Glutamatergic neuron (in vitro differentiated cells): Measurements from ENCODE around the gene TRAK2. TPM values are rescaled to one million over a fixed set of nuclear protein-coding genes. Genes with fewer than 3 reads are reported as not detected.
"Not testable (repeated sequence)": the region's sequence is repeated elsewhere in the genome, so short reads cannot be mapped to it uniquely, and the experiment has no call there.

Experiments used
- DNase-seq: peaks from one replicate; pipeline ENCODE4 v3.0.0; 2022
- H3K27ac Mint-ChIP-seq: one replicate; pipeline ENCODE4 v1.8.0; 2020; ENCODE audit warnings: mild to moderate bottlenecking, mixed read lengths, inconsistent platforms; ENCODE audit not compliant: unreplicated experiment
- H3K27me3 Mint-ChIP-seq: one replicate; pipeline ENCODE4 v1.8.0; 2020; ENCODE audit warnings: mild to moderate bottlenecking, moderate library complexity, mixed read lengths, inconsistent platforms; ENCODE audit not compliant: unreplicated experiment
- H3K36me3 Mint-ChIP-seq: one replicate; pipeline ENCODE4 v1.8.0; 2020; ENCODE audit warnings: mild to moderate bottlenecking, mixed read lengths, inconsistent platforms; ENCODE audit not compliant: unreplicated experiment
- H3K4me1 Mint-ChIP-seq: one replicate; pipeline ENCODE4 v1.8.0; 2020; ENCODE audit warnings: mild to moderate bottlenecking, low read depth, mixed read lengths, inconsistent platforms; ENCODE audit not compliant: unreplicated experiment
- H3K4me3 Mint-ChIP-seq: one replicate; pipeline ENCODE4 v1.8.0; 2020; ENCODE audit warnings: mild to moderate bottlenecking, mixed read lengths, inconsistent platforms; ENCODE audit not compliant: unreplicated experiment
- H3K9me3 Mint-ChIP-seq: one replicate; pipeline ENCODE4 v1.8.0; 2020; ENCODE audit warnings: mild to moderate bottlenecking, moderate library complexity, mixed read lengths, inconsistent platforms; ENCODE audit not compliant: unreplicated experiment
- CTCF ChIP-seq: fragments of 200-600 bp; sonication (generic); IDR thresholded peaks from one replicate; pipeline ENCODE4 v1.5.0; 2021; ENCODE audit not compliant: partially characterized antibody, unreplicated experiment
- total RNA-seq: library from RNA; stranded (reverse); fragmentation: NEBNext Ultra II Directional; extraction: Animal tissue kit (Norgen Biotek cat#: 25700); gene quantifications from one replicate; pipeline ENCODE4 v1.2.1, GENCODE V29; 2021; ENCODE audit not compliant: unreplicated experiment

TRAK2 gene
- total RNA-seq, 1 donor from 2014 or later, result 58.9 TPM

GRCh38 chr2:201436141-201436540 is 15.1 kb downstream of the TRAK2 start:
- Mint-ChIP-seq H3K9me3 (no peaks in the 10 kb centered on the region), H3K4me3 (no peak overlapping the region), H3K27me3 (no peaks in the 10 kb centered on the region), H3K36me3 (peaks cover 5% of the 10 kb centered on the region), H3K27ac (no peak overlapping the region), H3K4me1 (no peaks in the 10 kb centered on the region)
- no peak for DNase-seq
- TF ChIP-seq CTCF, result no peak

GRCh38 chr2:201433394-201433995 is 17.8 kb downstream of the TRAK2 start:
- peaks cover 4% of the 10 kb centered on the region for H3K9me3 Mint-ChIP-seq
- DNase-seq, result no peak
- no peaks in the 10 kb centered on the region for H3K4me1 Mint-ChIP-seq
- H3K36me3 Mint-ChIP-seq, result peaks cover 24% of the 10 kb centered on the region
- H3K27me3 Mint-ChIP-seq, result no peaks in the 10 kb centered on the region
- no peak for TF ChIP-seq CTCF
- no peak overlapping the region for H3K4me3 Mint-ChIP-seq
- no peak overlapping the region for H3K27ac Mint-ChIP-seq

DNA sequence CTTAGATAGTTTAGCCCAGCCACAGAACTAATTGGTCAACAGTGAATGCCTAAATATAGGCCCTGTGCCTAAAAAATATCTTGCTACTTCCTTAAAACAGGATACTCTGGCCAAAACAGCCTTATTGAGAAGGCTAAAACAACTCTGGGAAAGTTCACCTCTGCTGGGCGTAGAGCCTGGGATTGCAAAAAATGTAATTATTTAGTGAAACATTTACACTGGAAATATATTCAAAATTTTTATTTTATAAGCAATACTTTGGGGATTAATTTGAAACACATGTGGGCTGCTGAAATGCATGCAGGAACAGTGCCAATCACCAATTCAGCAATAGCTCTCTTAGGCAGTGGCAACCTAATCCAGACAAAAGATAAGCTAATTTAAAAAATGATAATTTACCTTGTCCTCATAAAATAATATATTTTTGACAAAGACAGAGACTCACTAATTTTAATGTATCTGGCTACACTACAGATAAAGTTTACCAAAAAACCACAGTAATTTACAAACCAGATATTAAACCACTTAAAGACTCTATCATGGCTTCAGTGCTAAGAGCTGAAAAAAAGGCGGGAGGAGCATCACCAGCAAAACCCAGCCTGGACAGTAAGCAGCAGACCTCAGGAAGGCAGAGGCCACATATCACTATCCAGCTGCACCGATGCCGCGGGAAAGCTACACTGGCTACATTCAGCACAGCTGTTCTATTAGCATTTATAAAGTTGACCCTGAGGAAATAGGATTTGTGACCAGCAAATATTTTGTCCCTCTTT is 18.5 kb downstream of the TRAK2 start:
- no peak for DNase-seq

GRCh38 chr2:201432038-201432620 is 19.1 kb downstream of the TRAK2 start:
- no peak for TF ChIP-seq CTCF
- H3K4me3 Mint-ChIP-seq, result no peak overlapping the region

More for the DNA sequence above, 18.5 kb downstream of the TRAK2 start:
- Mint-ChIP-seq H3K27ac (no peak overlapping the region), H3K9me3 (peaks cover 4% of the 10 kb centered on the region), H3K36me3 (peaks cover 24% of the 10 kb centered on the region), H3K4me1 (no peaks in the 10 kb centered on the region), H3K4me3 (no peak overlapping the region), H3K27me3 (no peaks in the 10 kb centered on the region)
- no peak for TF ChIP-seq CTCF

DNA sequence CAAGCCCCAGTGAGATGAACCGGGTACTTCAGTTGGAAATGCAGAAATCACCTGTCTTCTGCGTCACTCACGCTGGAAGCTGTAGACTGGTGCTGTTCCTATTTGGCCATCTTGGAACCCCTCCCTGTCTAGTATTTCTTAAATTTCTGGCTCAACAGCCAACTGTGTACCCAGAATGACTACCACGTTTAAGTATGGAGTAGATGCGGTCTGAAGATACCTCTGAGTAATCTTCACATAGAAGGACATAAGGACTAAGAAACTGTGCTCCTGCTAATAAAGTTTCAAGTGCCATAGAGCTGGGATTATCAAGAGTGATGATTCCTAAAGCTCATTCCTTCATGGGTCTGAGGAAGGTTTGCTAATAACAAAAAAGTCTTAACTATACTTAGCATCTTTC is 20.4 kb downstream of the TRAK2 start:
- DNase-seq, result no peak
- H3K4me3 Mint-ChIP-seq, result no peak overlapping the region
- peaks cover 6% of the 10 kb centered on the region for H3K9me3 Mint-ChIP-seq
- H3K36me3 Mint-ChIP-seq, result peaks cover 24% of the 10 kb centered on the region
- no peaks in the 10 kb centered on the region for H3K4me1 Mint-ChIP-seq
- TF ChIP-seq CTCF, result no peak
- no peak overlapping the region for H3K27ac Mint-ChIP-seq
- no peaks in the 10 kb centered on the region for H3K27me3 Mint-ChIP-seq

More at GRCh38 chr2:201432038-201432620, 19.1 kb downstream of the TRAK2 start:
- Mint-ChIP-seq H3K9me3 (peaks cover 6% of the 10 kb centered on the region), H3K4me1 (no peaks in the 10 kb centered on the region), H3K27me3 (no peaks in the 10 kb centered on the region), H3K27ac (no peak overlapping the region), H3K36me3 (peaks cover 24% of the 10 kb centered on the region)
- DNase-seq, result no peak

- not testable (repeated sequence) for H3K27me3 Mint-ChIP-seq, DNase-seq, H3K27ac Mint-ChIP-seq, H3K9me3 Mint-ChIP-seq, H3K4me3 Mint-ChIP-seq, H3K4me1 Mint-ChIP-seq
- H3K36me3 Mint-ChIP-seq, result peaks cover 24% of the 10 kb centered on the region
Observed at GRCh38 chr2:201430322-201430721, 20.9 kb downstream of the TRAK2 start.

DNA sequence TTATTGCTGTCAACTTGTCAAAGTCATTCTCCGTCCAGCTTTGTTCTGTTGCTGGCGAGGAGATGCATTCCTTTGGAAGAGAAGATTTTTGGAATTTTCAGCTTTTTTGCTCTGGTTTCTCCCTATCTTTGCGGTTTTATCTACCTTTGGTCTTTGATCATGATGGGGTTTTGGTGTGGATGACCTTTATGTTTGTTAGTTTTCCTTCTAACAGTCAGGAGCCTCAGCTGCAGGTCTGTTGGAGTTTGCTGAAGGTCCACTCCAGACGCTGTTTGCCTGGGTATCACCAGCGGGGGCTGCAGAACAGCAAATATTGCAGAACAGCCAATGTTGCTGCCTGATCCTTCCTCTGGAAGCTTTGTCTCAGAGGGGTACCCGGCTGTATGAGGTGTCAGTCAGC is 21.4 kb downstream of the TRAK2 start:
- H3K36me3 Mint-ChIP-seq, result peaks cover 24% of the 10 kb centered on the region
- not testable (repeated sequence) for H3K4me3 Mint-ChIP-seq, H3K9me3 Mint-ChIP-seq, H3K27me3 Mint-ChIP-seq, DNase-seq, H3K4me1 Mint-ChIP-seq, H3K27ac Mint-ChIP-seq
